ENCODE results near the gene RAB35. TPM values are rescaled to one million over a fixed set of nuclear protein-coding genes. Genes with fewer than 3 reads are reported as not detected.

RAB35 gene
- total and polyA plus RNA-seq, 2 donors (not counting 1 experiment from before 2014, with no cell fraction given) = 20.4 to 52.9 TPM

DNA sequence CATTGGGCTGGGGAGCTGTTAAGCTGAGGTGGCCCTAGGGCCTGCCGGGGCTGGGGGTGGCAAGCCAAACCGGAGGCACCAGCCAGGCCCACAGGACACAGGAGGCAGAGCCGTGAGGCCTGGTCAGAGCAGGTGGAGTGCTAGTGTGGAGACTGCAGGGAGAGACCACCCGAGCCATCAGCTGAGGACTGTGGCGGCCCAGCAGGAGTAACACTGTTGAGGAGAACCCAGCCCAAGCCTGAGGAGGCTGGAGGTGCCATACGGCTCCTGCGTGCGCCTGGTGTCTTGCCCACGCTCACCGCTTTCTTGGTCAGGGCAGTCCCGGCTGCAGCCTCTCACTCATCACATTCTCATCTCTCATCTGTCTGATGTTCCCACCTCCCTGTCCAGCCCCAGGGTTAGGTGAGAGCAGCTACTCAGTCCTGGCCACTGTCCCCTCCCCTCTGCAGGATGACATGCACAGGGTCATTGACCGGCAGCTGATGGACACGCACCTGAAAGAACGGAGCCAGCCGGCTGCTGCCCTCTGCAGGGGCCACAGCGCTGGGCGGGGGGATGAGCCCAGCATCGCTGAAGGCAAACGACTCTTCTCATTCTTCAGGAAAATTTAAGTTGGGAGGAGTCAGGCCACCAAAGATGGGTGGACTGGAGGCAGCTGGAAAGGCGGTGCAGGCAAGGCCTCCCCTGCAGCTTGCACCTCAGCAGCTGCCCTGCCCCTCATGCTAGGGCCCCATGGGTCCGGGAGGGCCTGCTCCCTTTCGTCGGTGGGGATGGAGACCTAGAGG is 23.8 kb downstream of the RAB35 start:
- intact Hi-C loops (cut with micrococcal nuclease) = no loop called here
- no peak overlapping the region for H3K27ac ChIP-seq (ENCODE audit: low read length in 2 of 2)
- H3K9me3 ChIP-seq (ENCODE audit: control extremely low read depth in 1 of 3, control insufficient read depth in 2 of 3, insufficient read depth in 1 of 3, low read length in 2 of 3) = no peaks in the 10 kb centered on the region
- peaks cover 32% of the 10 kb centered on the region for H4K20me1 ChIP-seq (ENCODE audit: control insufficient read depth, insufficient read depth, low read length, poor library complexity, severe bottlenecking)
- Mint-ChIP-seq H3K4me3 (no peak overlapping the region), H3K9me3 (ENCODE audit: insufficient read depth) (no peaks in the 10 kb centered on the region), H3K27ac (no peak overlapping the region), H3K4me1 (peaks cover 3% of the 10 kb centered on the region), H3K27me3 (no peaks in the 10 kb centered on the region)
- H3K36me3 ChIP-seq (replicated peaks in 1 of 2; ENCODE audit: control extremely low read depth in 1 of 2, control insufficient read depth in 1 of 2, extremely low read depth in 1 of 2, insufficient read depth in 2 of 2, low read length in 1 of 2) = peaks cover 0 to 26% of the 10 kb centered on the region in 2 experiments
- H3K4me3 ChIP-seq (ENCODE audit: control extremely low read depth in 1 of 5, extremely low read depth in 1 of 5, insufficient read depth in 1 of 5, low read depth in 2 of 5, low read length in 4 of 5) = no peak overlapping the region
- DNase-seq (no peak), ATAC-seq (ENCODE audit: low read depth) (no peak)
- 96% methylated on average over 22 of the region's 23 CpGs for WGBS (ENCODE audit: insufficient coverage)
- no peak for TF ChIP-seq CTCF (IDR thresholded peaks at IDR 0.05)
- no peak for TF ChIP-seq EZH2 (IDR thresholded peaks at IDR 0.05; ENCODE audit: borderline replicate concordance, insufficient read depth, low read depth, low read length, poor library complexity, severe bottlenecking)
- no peak overlapping the region for H3K9ac ChIP-seq (ENCODE audit: low read length)
- H3K27me3 ChIP-seq (replicated peaks in 1 of 4; ENCODE audit: control extremely low read depth in 1 of 4, control insufficient read depth in 3 of 4, insufficient read depth in 4 of 4, low read length in 3 of 4) = no peaks in the 10 kb centered on the region
- H3K4me2 ChIP-seq (replicated peaks; ENCODE audit: low read depth, low read length, poor library complexity, severe bottlenecking) = no peak overlapping the region
- CTCF ChIA-PET = interaction anchor here (1.0 kb wide), 1 partner anchor 71 kb away, joined by 3 read pairs; no protein-coding TSS in a partner anchor
- POLR2A ChIA-PET = interaction anchor here (0.5 kb wide), 1 partner anchor 19 kb away, joined by 3 read pairs; no protein-coding TSS in a partner anchor
- H3K79me2 ChIP-seq (ENCODE audit: control insufficient read depth, insufficient read depth, low read length) = peaks cover 9% of the 10 kb centered on the region
- H3K4me1 ChIP-seq (ENCODE audit: control insufficient read depth in 2 of 2, insufficient read depth in 2 of 2, low read length in 2 of 2) = peaks cover 1 to 3% of the 10 kb centered on the region in 2 donors
- H2AFZ ChIP-seq (ENCODE audit: insufficient read depth, low read depth, low read length, poor library complexity, severe bottlenecking) = no peak overlapping the region
